Right renal pelvis (tissue), 4 donors: ENCODE measurements around the gene UCK2. TPM values are rescaled to one million over a fixed set of nuclear protein-coding genes. Genes with fewer than 3 reads are reported as not detected.
"Not testable (repeated sequence)": the region's sequence is repeated elsewhere in the genome, so short reads cannot be mapped to it uniquely, and the experiment has no call there.

Experiments
- DNase-seq, 4 donors: peaks; one replicate each; pipeline ENCODE4 v3.0.0-alpha.2; 2013; ENCODE audit warnings: low read depth in 4 of 4, low spot score in 3 of 4, missing footprints in 1 of 4
- polyA plus RNA-seq, 4 donors: library from polyadenylated mRNA; unstranded; fragments of 120-200 nt; gene quantifications; one replicate each; pipeline ENCODE4 v1.2.1, GENCODE V29; 2013; ENCODE audit not compliant: insufficient read length in 4 of 4

Gene UCK2
- polyA plus RNA-seq = 10 to 100 TPM; 20.3 to 22.3 (median 21.2) TPM

GRCh38 chr1:165827268-165828102 is at the start of gene UCK2:
UCK2 (plus strand) TSS chr1:165827614; CDS start chr1:165827834, 220 bp downstream.
- DNase-seq = peak; percentile 39 to 72 (median 56)

GRCh38 chr1:165778197-165778596 is 49.2 kb upstream of the UCK2 start:
- not testable (repeated sequence) for DNase-seq

- DNase-seq = not testable (repeated sequence)
Observed at GRCh38 chr1:165783519-165783918, 43.9 kb upstream of the UCK2 start.

GRCh38 chr1:165787741-165788140 is 39.7 kb upstream of the UCK2 start:
- no peak for DNase-seq

GRCh38 chr1:165793951-165794350 is 33.5 kb upstream of the UCK2 start:
- no peak for DNase-seq

- DNase-seq = no peak
Observed at GRCh38 chr1:165795894-165796293, 31.5 kb upstream of the UCK2 start.

GRCh38 chr1:165799387-165799786 is 28.0 kb upstream of the UCK2 start:
- DNase-seq = no peak

GRCh38 chr1:165804513-165804912 is 22.9 kb upstream of the UCK2 start:
- not testable (repeated sequence) for DNase-seq

- DNase-seq = no peak
Observed at GRCh38 chr1:165807613-165808012, 19.8 kb upstream of the UCK2 start.

GRCh38 chr1:165815725-165816124 is 11.7 kb upstream of the UCK2 start:
- DNase-seq = no peak

- no peak for DNase-seq
Observed at GRCh38 chr1:165816157-165816556, 11.3 kb upstream of the UCK2 start.

- no peak for DNase-seq
Observed at GRCh38 chr1:165816826-165817497, 10.5 kb upstream of the UCK2 start.

- no peak for DNase-seq
Observed at GRCh38 chr1:165823552-165824268, 3.7 kb upstream of the UCK2 start.

- no peak for DNase-seq
Observed at GRCh38 chr1:165824269-165824643, 3.2 kb upstream of the UCK2 start.

- DNase-seq = no peak
Observed at GRCh38 chr1:165826565-165827267, 698 bp upstream of the UCK2 start.

- peak in 3 of 4 donors; percentile 28 to 48 (median 43) for DNase-seq
Observed at GRCh38 chr1:165828103-165828668, 772 bp downstream of the UCK2 start.

GRCh38 chr1:165828669-165829329 is 1.4 kb downstream of the UCK2 start:
- peak; percentile 39 to 59 (median 50) for DNase-seq

GRCh38 chr1:165829888-165830287 is 2.5 kb downstream of the UCK2 start:
- DNase-seq = no peak

- no peak for DNase-seq
Observed at GRCh38 chr1:165831146-165831545, 3.7 kb downstream of the UCK2 start.

- no peak for DNase-seq
Observed at GRCh38 chr1:165832902-165833301, 5.5 kb downstream of the UCK2 start.
